Stimulated activated CD8-positive, alpha-beta memory T cell treated with anti-CD3 and anti-CD28 coated beads, Interleukin-4, amount 100 ng/mL, for 48 hours (primary cell): ENCODE results near the gene TRIM29.

Source experiments
- DNase-seq: peaks from one replicate; pipeline ENCODE4 v3.0.0-alpha.2; 2020

Gene TRIM29

GRCh38 chr11:120120805-120121335, 17.0 kb downstream of the TRIM29 start:
- no peak for DNase-seq

GRCh38 chr11:120119121-120119520, 18.8 kb downstream of the TRIM29 start:
- no peak for DNase-seq

GRCh38 chr11:120117991-120118390, 19.9 kb downstream of the TRIM29 start:
- DNase-seq, result no peak

GRCh38 chr11:120116966-120117365, 20.9 kb downstream of the TRIM29 start:
- no peak for DNase-seq

GRCh38 chr11:120115272-120116000, 22.5 kb downstream of the TRIM29 start:
- no peak for DNase-seq

GRCh38 chr11:120112174-120112796, 25.6 kb downstream of the TRIM29 start:
- no peak for DNase-seq

- DNase-seq, result no peak
These were observed 28.4 kb downstream of the TRIM29 start for GRCh38 chr11:120109531-120109930.

- DNase-seq, result no peak
These were observed 29.1 kb downstream of the TRIM29 start for GRCh38 chr11:120108785-120109168.

GRCh38 chr11:120108154-120108784, 29.6 kb downstream of the TRIM29 start:
- DNase-seq, result peak; percentile 82

GRCh38 chr11:120107692-120108091, 30.2 kb downstream of the TRIM29 start:
- DNase-seq, result no peak

GRCh38 chr11:120106354-120107150, 31.4 kb downstream of the TRIM29 start:
- DNase-seq, result no peak

- no peak for DNase-seq
These were observed 32.3 kb downstream of the TRIM29 start for GRCh38 chr11:120105576-120105975.

- no peak for DNase-seq
These were observed 33.8 kb downstream of the TRIM29 start for GRCh38 chr11:120104041-120104565.

GRCh38 chr11:120102864-120103122, 35.1 kb downstream of the TRIM29 start:
- no peak for DNase-seq

- no peak for DNase-seq
These were observed 35.7 kb downstream of the TRIM29 start for GRCh38 chr11:120102050-120102863.

GRCh38 chr11:120098503-120099020, 39.4 kb downstream of the TRIM29 start:
- no peak for DNase-seq

- no peak for DNase-seq
These were observed 40.1 kb downstream of the TRIM29 start for GRCh38 chr11:120097721-120098385.

GRCh38 chr11:120096369-120097191, 41.3 kb downstream of the TRIM29 start:
- no peak for DNase-seq

- DNase-seq, result no peak
These were observed 42.4 kb downstream of the TRIM29 start for GRCh38 chr11:120095516-120095915.

GRCh38 chr11:120091701-120092100, 46.2 kb downstream of the TRIM29 start:
- no peak for DNase-seq
